ENCODE data around the gene CD7. TPM values are rescaled to one million over a fixed set of nuclear protein-coding genes. Genes with fewer than 3 reads are reported as not detected.

CD7 gene
- total RNA-seq, 2 donors from 2014 or later: 0.55 to 0.80 TPM

DNA sequence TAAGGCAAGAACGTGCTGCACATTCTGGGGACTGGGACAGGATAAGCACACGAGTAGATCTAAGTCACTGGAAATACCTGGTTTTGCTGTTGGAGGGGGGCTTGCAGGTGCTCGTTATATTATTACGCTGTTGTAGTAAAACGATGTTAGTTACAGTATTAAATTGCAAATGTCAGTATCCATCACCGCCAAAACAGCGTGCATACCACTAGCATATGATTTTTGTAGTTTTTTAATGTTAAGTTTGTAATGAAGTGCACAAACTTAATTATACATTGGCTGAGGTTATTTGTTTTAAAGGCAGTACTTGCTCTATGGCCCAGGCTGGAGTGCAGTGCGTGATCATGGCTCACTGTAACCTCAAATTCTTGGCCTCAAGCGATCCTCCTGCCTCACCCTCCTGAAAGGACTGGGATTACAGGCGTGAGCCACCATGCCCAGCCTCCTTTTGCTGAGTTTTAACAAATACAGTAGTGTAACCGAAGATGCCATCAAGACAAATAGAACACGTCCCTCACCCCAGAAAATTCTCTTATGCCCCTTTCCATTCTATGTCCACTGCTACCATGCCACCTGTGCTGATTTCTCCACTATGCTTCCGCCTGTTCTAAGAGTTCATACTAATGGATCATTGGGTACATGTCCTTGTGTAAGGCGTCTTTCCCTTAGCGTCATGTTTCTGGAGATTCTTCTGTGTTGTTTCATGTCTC is 23.2 kb downstream of the CD7 start:
- Mint-ChIP-seq H3K4me3 (peak overlapping the region; percentile 59), H3K27ac (no peak overlapping the region), H3K9me3 (no peaks in the 10 kb centered on the region), H3K4me1 (peaks cover 16% of the 10 kb centered on the region), H3K36me3 (ENCODE audit: low read depth) (no peaks in the 10 kb centered on the region), H3K27me3 (ENCODE audit: insufficient read depth) (peaks cover 23% of the 10 kb centered on the region)
- TF ChIP-seq, protein P1, sequence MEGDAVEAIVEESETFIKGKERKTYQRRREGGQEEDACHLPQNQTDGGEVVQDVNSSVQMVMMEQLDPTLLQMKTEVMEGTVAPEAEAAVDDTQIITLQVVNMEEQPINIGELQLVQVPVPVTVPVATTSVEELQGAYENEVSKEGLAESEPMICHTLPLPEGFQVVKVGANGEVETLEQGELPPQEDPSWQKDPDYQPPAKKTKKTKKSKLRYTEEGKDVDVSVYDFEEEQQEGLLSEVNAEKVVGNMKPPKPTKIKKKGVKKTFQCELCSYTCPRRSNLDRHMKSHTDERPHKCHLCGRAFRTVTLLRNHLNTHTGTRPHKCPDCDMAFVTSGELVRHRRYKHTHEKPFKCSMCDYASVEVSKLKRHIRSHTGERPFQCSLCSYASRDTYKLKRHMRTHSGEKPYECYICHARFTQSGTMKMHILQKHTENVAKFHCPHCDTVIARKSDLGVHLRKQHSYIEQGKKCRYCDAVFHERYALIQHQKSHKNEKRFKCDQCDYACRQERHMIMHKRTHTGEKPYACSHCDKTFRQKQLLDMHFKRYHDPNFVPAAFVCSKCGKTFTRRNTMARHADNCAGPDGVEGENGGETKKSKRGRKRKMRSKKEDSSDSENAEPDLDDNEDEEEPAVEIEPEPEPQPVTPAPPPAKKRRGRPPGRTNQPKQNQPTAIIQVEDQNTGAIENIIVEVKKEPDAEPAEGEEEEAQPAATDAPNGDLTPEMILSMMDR (conservative IDR thresholded peaks at IDR 0.05): no peak
- no peak overlapping the region for H3K27ac ChIP-seq (ENCODE audit: low read depth, low read length)
- no peaks in the 10 kb centered on the region for H3K9me3 ChIP-seq (ENCODE audit: control insufficient read depth, low read length)
- DNase-seq: no peak
- no peaks in the 10 kb centered on the region for H3K27me3 ChIP-seq (ENCODE audit: control insufficient read depth, insufficient read depth, low read length, poor library complexity, severe bottlenecking)
- H3K9ac ChIP-seq (ENCODE audit: extremely low read depth, low read length, poor library complexity, severe bottlenecking): no peak overlapping the region
- 91% methylated on average over 15 of the region's 15 CpGs for WGBS, 2 experiments (ENCODE audit: insufficient coverage in 1 of 2, insufficient read length in 1 of 2)
- H3K4me1 ChIP-seq (ENCODE audit: control insufficient read depth, insufficient read depth, low read length): no peaks in the 10 kb centered on the region
- peak overlapping the region; percentile 71 for H3K4me3 ChIP-seq (ENCODE audit: low read length)
- H3K36me3 ChIP-seq (ENCODE audit: control insufficient read depth, insufficient read depth, low read length): no peaks in the 10 kb centered on the region

DNA sequence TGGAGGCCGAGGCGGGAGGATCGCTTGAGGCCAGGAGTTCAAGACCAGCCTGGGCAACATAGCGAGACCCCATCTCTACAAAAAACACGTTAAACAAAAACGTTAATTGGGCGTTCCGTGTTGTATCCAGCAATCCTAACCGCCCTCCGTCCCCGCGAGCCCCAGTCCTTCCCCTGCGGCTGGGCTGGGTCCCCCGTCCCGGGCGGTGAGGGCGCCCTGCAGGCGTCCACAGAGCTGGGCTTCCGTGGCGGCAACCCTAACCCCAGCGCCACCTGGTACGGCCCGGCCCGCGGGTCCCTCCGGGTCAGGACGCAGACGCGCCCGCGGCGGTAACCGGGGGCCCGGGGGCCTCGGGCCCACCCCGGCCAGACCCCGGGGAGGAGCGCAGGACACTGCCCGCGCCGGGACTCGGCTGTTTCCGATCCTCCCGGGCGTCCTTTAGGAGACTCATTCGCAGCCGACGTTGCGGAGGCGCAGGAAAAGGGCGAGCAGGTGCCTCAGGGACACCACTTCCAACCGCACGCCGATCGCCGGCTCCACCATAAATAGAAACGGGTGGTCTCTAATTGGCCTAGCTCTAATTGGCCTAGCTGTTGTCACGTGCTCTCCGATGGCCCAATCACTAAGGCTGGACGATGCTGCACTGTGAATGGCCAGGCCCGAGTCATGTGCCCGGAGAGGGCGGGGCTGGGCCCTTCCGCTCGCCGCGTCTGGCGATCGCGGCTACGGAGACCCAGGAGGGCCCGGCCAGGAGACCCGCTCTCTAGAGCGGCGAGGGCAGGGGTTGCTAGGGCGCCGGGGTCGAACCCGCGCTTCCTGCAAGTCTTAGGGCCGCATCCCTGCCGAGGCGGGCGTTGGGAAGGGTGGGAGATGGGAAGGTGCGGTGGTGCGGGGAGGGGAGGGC is 24.9 kb downstream of the CD7 start:
- DNase-seq: peak; percentile 100
- no peaks in the 10 kb centered on the region for H3K36me3 Mint-ChIP-seq (ENCODE audit: low read depth)
- Histone ChIP-seq H3K9me3 (ENCODE audit: control insufficient read depth, low read length) (peaks cover 3% of the 10 kb centered on the region), H3K4me1 (ENCODE audit: control insufficient read depth, insufficient read depth, low read length) (no peaks in the 10 kb centered on the region), H3K27me3 (ENCODE audit: control insufficient read depth, insufficient read depth, low read length, poor library complexity, severe bottlenecking) (no peaks in the 10 kb centered on the region), H3K9ac (ENCODE audit: extremely low read depth, low read length, poor library complexity, severe bottlenecking) (peak overlapping the region; percentile 66), H3K36me3 (ENCODE audit: control insufficient read depth, insufficient read depth, low read length) (no peaks in the 10 kb centered on the region), H3K27ac (ENCODE audit: low read depth, low read length) (peak overlapping the region; percentile 90), H3K4me3 (ENCODE audit: low read length) (peak overlapping the region; percentile 85)
- H3K27me3 Mint-ChIP-seq (ENCODE audit: insufficient read depth): peaks cover 29% of the 10 kb centered on the region
- peaks cover 7% of the 10 kb centered on the region for H3K9me3 Mint-ChIP-seq
- peak overlapping the region; percentile 59 for H3K4me3 Mint-ChIP-seq
- peak overlapping the region; percentile 64 for H3K27ac Mint-ChIP-seq
- peaks cover 16% of the 10 kb centered on the region for H3K4me1 Mint-ChIP-seq
- 4 to 12% methylated on average over 32 to 86 of the region's 86 CpGs for WGBS, 2 experiments (ENCODE audit: insufficient coverage in 1 of 2, insufficient read length in 1 of 2)
- TF ChIP-seq, protein P1 (conservative IDR thresholded peaks at IDR 0.05): no peak

DNA sequence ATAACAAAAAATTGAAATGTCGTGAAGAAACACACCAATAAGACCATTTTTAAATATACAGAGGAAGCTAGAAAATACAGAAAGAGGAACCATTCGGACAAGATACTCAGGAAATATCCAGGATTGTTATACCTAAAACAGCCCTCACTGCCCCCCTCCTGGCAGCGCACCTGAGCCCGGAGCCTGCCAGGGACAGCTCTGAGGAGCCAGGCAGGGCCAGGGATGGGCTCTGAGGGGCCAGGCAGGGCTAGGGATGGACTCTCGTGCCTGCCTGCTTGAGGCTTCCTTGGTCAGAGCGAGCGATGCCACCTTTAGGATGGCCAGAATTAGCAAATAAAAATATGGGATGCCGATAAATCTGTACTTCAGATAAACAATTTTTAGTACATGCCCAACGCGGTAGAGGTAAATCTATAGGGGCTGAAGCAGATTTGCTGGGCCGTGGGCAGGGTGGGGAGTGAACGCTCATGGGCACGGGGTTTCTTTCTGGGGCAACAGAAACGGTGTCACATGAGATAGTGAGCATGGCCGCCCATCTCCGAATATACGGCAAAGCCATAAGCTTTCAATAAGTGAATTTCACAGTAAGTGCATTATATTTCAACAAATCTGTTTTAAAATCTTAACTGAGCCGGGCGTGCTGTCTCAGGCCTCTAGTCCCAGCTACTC is 25.7 kb downstream of the CD7 start:
- peak overlapping the region; percentile 85 for H3K4me3 ChIP-seq (ENCODE audit: low read length)
- peak; percentile 46 for DNase-seq
- peaks cover 14% of the 10 kb centered on the region for H3K9me3 Mint-ChIP-seq
- WGBS, 2 experiments (ENCODE audit: insufficient coverage in 1 of 2, insufficient read length in 1 of 2): 92 to 93% methylated on average over 15 to 19 of the region's 19 CpGs
- H3K4me1 Mint-ChIP-seq: peaks cover 16% of the 10 kb centered on the region
- peak overlapping the region; percentile 66 for H3K9ac ChIP-seq (ENCODE audit: extremely low read depth, low read length, poor library complexity, severe bottlenecking)
- H3K27me3 ChIP-seq (ENCODE audit: control insufficient read depth, insufficient read depth, low read length, poor library complexity, severe bottlenecking): no peaks in the 10 kb centered on the region
- no peak overlapping the region for H3K27ac ChIP-seq (ENCODE audit: low read depth, low read length)
- H3K27ac Mint-ChIP-seq: no peak overlapping the region
- TF ChIP-seq, protein P1 (conservative IDR thresholded peaks at IDR 0.05): no peak
- H3K27me3 Mint-ChIP-seq (ENCODE audit: insufficient read depth): peaks cover 28% of the 10 kb centered on the region
- peak overlapping the region; percentile 59 for H3K4me3 Mint-ChIP-seq
- H3K36me3 Mint-ChIP-seq (ENCODE audit: low read depth): no peaks in the 10 kb centered on the region
- H3K36me3 ChIP-seq (ENCODE audit: control insufficient read depth, insufficient read depth, low read length): no peaks in the 10 kb centered on the region
- H3K9me3 ChIP-seq (ENCODE audit: control insufficient read depth, low read length): peaks cover 9% of the 10 kb centered on the region
- H3K4me1 ChIP-seq (ENCODE audit: control insufficient read depth, insufficient read depth, low read length): no peaks in the 10 kb centered on the region
